ENCODE results near the gene PARP12.

DNA sequence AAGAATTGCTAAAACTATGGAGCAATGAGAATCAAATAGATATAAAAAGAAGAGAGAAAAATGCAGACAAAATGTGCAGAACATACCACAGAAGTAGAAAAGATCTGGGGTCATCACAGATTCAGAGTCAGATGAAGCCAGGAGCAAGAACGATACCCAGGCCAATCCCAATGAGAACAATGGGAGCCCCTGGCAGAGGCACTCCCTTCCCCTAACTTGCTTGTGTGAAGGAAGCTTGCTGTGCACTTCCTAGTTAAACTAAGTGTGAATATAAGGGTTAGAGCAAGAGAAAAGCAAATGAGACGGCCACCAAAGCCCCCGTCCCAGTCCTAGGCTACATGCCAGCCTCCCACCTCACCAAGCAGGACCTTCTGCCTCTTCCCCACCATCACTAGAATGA is 12.7 kb downstream of the PARP12 start:
- TF ChIP-seq GLIS3 (CRISPR knock-in tag; IDR thresholded peaks at IDR 0.05), result no peak
- no peak for TF ChIP-seq ZC3H10 (CRISPR knock-in tag; IDR thresholded peaks at IDR 0.05)
- TF ChIP-seq, protein P1, sequence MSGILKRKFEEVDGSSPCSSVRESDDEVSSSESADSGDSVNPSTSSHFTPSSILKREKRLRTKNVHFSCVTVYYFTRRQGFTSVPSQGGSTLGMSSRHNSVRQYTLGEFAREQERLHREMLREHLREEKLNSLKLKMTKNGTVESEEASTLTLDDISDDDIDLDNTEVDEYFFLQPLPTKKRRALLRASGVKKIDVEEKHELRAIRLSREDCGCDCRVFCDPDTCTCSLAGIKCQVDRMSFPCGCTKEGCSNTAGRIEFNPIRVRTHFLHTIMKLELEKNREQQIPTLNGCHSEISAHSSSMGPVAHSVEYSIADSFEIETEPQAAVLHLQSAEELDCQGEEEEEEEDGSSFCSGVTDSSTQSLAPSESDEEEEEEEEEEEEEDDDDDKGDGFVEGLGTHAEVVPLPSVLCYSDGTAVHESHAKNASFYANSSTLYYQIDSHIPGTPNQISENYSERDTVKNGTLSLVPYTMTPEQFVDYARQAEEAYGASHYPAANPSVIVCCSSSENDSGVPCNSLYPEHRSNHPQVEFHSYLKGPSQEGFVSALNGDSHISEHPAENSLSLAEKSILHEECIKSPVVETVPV (CRISPR knock-in tag; IDR thresholded peaks at IDR 0.05), result no peak
- TF ChIP-seq ISL1 (CRISPR knock-in tag; IDR thresholded peaks at IDR 0.05), result no peak
- TF ChIP-seq, protein P2, sequence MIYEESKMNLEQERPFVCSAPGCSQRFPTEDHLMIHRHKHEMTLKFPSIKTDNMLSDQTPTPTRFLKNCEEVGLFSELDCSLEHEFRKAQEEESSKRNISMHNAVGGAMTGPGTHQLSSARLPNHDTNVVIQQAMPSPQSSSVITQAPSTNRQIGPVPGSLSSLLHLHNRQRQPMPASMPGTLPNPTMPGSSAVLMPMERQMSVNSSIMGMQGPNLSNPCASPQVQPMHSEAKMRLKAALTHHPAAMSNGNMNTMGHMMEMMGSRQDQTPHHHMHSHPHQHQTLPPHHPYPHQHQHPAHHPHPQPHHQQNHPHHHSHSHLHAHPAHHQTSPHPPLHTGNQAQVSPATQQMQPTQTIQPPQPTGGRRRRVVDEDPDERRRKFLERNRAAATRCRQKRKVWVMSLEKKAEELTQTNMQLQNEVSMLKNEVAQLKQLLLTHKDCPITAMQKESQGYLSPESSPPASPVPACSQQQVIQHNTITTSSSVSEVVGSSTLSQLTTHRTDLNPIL (CRISPR knock-in tag; IDR thresholded peaks at IDR 0.05; ENCODE audit: low read depth), result no peak
- TF ChIP-seq BACH2 (CRISPR knock-in tag; IDR thresholded peaks at IDR 0.05; ENCODE audit: borderline replicate concordance), result no peak
- TF ChIP-seq PATZ1 (CRISPR knock-in tag; IDR thresholded peaks at IDR 0.05; ENCODE audit: borderline replicate concordance), result no peak
- no peak for TF ChIP-seq TCF4 (CRISPR knock-in tag; IDR thresholded peaks at IDR 0.05; ENCODE audit: borderline replicate concordance)
- TF ChIP-seq ZFP30 (CRISPR knock-in tag; IDR thresholded peaks at IDR 0.05), result no peak
- TF ChIP-seq ZNF565 (CRISPR knock-in tag; conservative IDR thresholded peaks at IDR 0.05; ENCODE audit: low read depth), result no peak
- TF ChIP-seq ZFP3 (CRISPR knock-in tag; IDR thresholded peaks at IDR 0.05), result no peak
